Stimulated activated naive CD4-positive, alpha-beta T cell treated with Interleukin-2 at 50 U/mL for 16 hours (primary cell): ENCODE results near the gene ATG7.

Experiments used
- DNase-seq: peaks from one replicate; lab custom pipeline; 2025; lab: John Stamatoyannopoulos, UW

Gene ATG7

GRCh38 chr3:11539218-11539617, 267.0 kb downstream of the ATG7 start:
- DNase-seq, result no peak

GRCh38 chr3:11539677-11540076, 267.5 kb downstream of the ATG7 start:
- no peak for DNase-seq

GRCh38 chr3:11541321-11542303, 269.4 kb downstream of the ATG7 start:
- DNase-seq, result no peak

GRCh38 chr3:11542551-11542950, 270.4 kb downstream of the ATG7 start:
- DNase-seq, result no peak

- no peak for DNase-seq
Measured at GRCh38 chr3:11543141-11543947, 271.1 kb downstream of the ATG7 start.

- no peak for DNase-seq
Measured at GRCh38 chr3:11543948-11544387, 271.8 kb downstream of the ATG7 start.

- no peak for DNase-seq
Measured at GRCh38 chr3:11544412-11545181, 272.4 kb downstream of the ATG7 start.

- DNase-seq, result no peak
Measured at GRCh38 chr3:11545186-11545851, 273.1 kb downstream of the ATG7 start.

- no peak for DNase-seq
Measured at GRCh38 chr3:11546657-11547302, 274.6 kb downstream of the ATG7 start.

- no peak for DNase-seq
Measured at GRCh38 chr3:11547498-11547897, 275.3 kb downstream of the ATG7 start.

GRCh38 chr3:11548721-11549131, 276.5 kb downstream of the ATG7 start:
- no peak for DNase-seq

GRCh38 chr3:11549580-11550140, 277.5 kb downstream of the ATG7 start:
- DNase-seq, result no peak

- DNase-seq, result no peak
Measured at GRCh38 chr3:11551036-11551435, 278.8 kb downstream of the ATG7 start.

GRCh38 chr3:11552289-11553264, 280.4 kb downstream of the ATG7 start:
- DNase-seq, result no peak

- DNase-seq, result no peak
Measured at GRCh38 chr3:11553436-11554235, 281.4 kb downstream of the ATG7 start.

GRCh38 chr3:11554236-11554610, 282.0 kb downstream of the ATG7 start:
- DNase-seq, result no peak

GRCh38 chr3:11554666-11555065, 282.5 kb downstream of the ATG7 start:
- DNase-seq, result no peak

- DNase-seq, result no peak
Measured at GRCh38 chr3:11555211-11555782, 283.1 kb downstream of the ATG7 start.
